ENCODE results near the gene GK2.

GK2 gene

GRCh38 chr4:79408063-79408462, at the start of gene GK2:
GK2 (minus strand) TSS chr4:79408228; CDS start chr4:79408200, 28 bp downstream.
- DNase-seq, result no peak

DNA sequence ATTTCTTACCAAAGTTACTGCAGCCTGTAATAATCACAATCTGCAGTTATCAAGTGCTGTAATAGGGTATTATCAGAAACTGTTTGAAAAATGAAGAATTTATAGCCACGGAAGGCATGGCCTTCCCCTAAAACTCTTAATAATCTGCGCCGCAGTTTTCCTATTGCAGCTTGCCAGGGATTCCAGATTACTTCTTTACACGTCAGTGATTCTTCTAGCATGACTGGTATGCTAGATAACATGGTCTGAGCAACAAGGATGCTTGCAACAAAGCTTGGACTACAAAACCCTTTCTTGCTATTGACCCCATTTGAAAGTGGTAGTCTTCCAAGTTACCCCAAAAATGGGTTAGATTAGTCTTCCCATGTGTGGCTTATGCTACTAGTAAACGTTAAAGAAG, 47.2 kb upstream of the GK2 start:
- no peak for DNase-seq

- no peak for DNase-seq
Measured at GRCh38 chr4:79454656-79455055, 46.6 kb upstream of the GK2 start.

DNA sequence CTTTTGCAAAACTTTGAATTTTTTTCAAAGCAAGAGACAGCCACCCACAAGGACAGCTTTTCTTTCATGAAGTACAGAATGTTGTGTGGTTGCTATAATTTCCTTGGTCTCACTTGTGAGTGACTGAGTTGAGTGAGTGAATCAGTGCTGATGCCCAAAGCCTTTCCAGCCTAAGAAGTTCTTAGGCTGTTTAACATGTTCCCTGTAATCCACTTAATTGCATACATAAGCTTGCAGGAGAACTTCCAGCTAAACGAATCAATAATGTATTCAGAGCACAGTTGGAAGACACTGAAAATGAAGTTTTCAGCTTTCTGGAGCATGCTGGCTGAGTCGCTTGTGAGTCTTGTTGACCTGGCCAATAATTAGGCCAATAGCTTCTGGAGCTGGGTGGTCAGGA, 42.0 kb upstream of the GK2 start:
- DNase-seq, result no peak

- DNase-seq, result no peak
Measured at GRCh38 chr4:79446145-79446544, 38.1 kb upstream of the GK2 start.

DNA sequence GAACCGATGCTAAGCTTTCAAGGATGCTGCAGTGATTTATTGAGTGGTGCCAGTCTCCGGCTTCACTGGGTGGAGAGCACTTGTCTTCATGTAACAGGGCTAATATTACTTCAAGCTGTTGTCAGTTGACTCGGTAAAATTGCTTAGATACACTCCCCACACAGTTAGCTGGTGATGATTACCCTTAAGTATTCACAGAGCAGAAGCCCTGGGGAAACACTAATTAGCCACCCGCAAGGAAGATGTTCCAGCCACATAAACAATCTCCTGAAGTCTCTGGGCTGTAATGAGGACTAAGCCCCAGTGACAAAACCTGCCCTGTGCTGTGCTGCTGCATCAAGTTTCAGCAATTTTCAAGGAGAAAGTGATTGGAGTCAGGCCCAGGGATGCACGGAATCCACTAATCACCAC, 37.3 kb upstream of the GK2 start:
- no peak for DNase-seq

GRCh38 chr4:79442422-79442821, 34.4 kb upstream of the GK2 start:
- no peak for DNase-seq

- DNase-seq, result no peak
Measured at GRCh38 chr4:79439489-79439888, 31.5 kb upstream of the GK2 start.

GRCh38 chr4:79431839-79432238, 23.8 kb upstream of the GK2 start:
- DNase-seq, result no peak

GRCh38 chr4:79429113-79429903, 21.3 kb upstream of the GK2 start:
- DNase-seq, result no peak

- DNase-seq, result no peak
Measured at GRCh38 chr4:79426989-79427388, 19.0 kb upstream of the GK2 start.

GRCh38 chr4:79425586-79425985, 17.6 kb upstream of the GK2 start:
- no peak for DNase-seq

DNA sequence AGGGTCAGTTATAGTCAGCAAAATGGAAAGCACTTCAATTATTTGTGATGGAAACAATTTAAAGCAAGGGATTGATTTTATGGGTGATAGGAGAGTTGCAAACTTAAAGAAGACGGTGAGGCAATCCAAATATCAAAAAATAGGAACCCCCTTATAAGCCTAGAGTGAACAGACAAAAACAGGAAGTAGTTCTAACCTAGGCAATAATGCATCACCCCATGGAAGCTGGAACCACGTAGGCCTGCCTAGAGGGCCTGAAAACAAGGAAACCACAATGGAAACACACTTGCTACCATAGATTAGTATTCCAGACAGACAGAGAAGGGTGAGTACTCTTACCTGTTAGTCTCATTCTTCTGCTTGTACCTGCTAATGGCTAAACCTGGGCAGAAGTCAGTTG, 13.5 kb upstream of the GK2 start:
- no peak for DNase-seq

GRCh38 chr4:79413886-79414285, 5.9 kb upstream of the GK2 start:
- no peak for DNase-seq

- no peak for DNase-seq
Measured at GRCh38 chr4:79413032-79413885, 5.2 kb upstream of the GK2 start.

- DNase-seq, result no peak
Measured at GRCh38 chr4:79404666-79405065, 3.4 kb downstream of the GK2 start.

GRCh38 chr4:79403356-79403755, 4.7 kb downstream of the GK2 start:
- no peak for DNase-seq

GRCh38 chr4:79402332-79402851, 5.6 kb downstream of the GK2 start:
- no peak for DNase-seq

GRCh38 chr4:79399076-79399475, 9.0 kb downstream of the GK2 start:
- DNase-seq, result no peak

DNA sequence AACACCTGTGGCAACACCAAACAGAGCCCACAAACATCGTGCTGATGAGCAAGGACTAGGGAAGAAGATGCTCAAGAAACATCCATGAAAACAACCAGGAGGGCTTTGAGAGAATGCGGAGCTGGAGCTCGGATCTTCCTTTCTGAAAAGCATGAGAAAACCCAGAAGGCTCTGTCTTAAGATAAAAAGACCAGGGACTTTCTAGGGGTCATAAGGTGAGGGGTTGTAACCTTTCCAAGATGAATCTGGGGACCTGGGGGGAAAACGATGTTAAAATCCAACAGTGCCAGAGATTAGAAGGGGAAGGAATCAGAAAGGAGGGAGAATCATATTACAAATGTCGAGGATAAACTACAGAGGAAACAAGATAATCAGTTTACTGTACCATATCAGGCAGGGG, 10.1 kb downstream of the GK2 start:
- DNase-seq, result no peak

GRCh38 chr4:79396794-79397193, 11.2 kb downstream of the GK2 start:
- no peak for DNase-seq

GRCh38 chr4:79395841-79396240, 12.2 kb downstream of the GK2 start:
- DNase-seq, result no peak

- no peak for DNase-seq
Measured at GRCh38 chr4:79390890-79391289, 17.1 kb downstream of the GK2 start.

DNA sequence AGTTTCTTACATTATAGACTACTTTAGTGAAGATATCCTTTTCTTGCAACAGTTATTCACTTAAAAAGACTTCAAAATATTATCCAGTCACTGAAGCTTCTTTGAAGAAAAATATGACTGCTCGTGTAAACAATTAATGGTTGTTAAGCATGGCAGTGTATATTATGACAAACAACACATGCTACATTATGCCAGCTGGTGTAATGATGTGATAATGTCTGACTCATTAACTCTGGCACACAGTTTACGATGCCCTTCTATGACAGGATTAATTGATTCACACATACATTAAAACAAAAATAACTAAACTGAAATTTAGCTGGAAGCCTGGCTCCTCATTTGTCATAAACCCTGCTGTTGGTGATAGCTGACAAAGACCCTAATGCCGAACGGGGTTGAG, 22.4 kb downstream of the GK2 start:
- no peak for DNase-seq
